DND-41 (cell line): ENCODE data around the gene COL4A2.

Source experiments
- ATAC-seq: fragments of 200-7000 bp; cut with Tn5 transposase; 3 replicates; pipeline ENCODE4 v1.9.1; 2021; ENCODE audit warnings: low read depth; ENCODE audit not compliant: insufficient read depth
- DNase-seq: peaks from one replicate; pipeline ENCODE4 v3.0.0-alpha.2; 2020
- H2AFZ ChIP-seq: 2 replicates; pipeline ENCODE4 v1.6.0; 2012; ENCODE audit warnings: low read depth, low read length
- H3K27ac ChIP-seq: 2 replicates; pipeline ENCODE4 v1.5.1; 2012; ENCODE audit warnings: low read length, inconsistent platforms
- H3K27me3 ChIP-seq: fragments of 200-600 bp; sonication (generic); 2 replicates; pipeline ENCODE4 v1.6.0; 2012; ENCODE audit warnings: low read length, mild to moderate bottlenecking, inconsistent platforms; ENCODE audit not compliant: insufficient read depth, poor library complexity
- H3K36me3 ChIP-seq: 2 replicates; pipeline ENCODE4 v1.5.1; 2012; ENCODE audit warnings: low read length, inconsistent platforms; ENCODE audit not compliant: insufficient read depth
- H3K4me1 ChIP-seq: 2 replicates; pipeline ENCODE4 v1.5.1; 2012; ENCODE audit warnings: mild to moderate bottlenecking, low read length; ENCODE audit not compliant: insufficient read depth
- H3K4me2 ChIP-seq: 2 replicates; pipeline ENCODE4 v1.6.0; 2012; ENCODE audit warnings: mild to moderate bottlenecking, moderate library complexity, low read length, inconsistent platforms; ENCODE audit not compliant: insufficient read depth
- H3K4me3 ChIP-seq, 2 experiments: fragments of 200-600 bp in 1 of 2; shearing (Covaris generic) in 1 of 2; 2 replicates each; pipeline ENCODE4 v1.5.1; 2012 to 2016; ENCODE audit warnings: inconsistent platforms in 2 of 2, low read length in 2 of 2, mild to moderate bottlenecking in 2 of 2, low read depth in 1 of 2, moderate library complexity in 1 of 2
- H3K79me2 ChIP-seq: 2 replicates; pipeline ENCODE4 v1.6.0; 2012; ENCODE audit warnings: low read length, inconsistent platforms; ENCODE audit not compliant: insufficient read depth
- H3K9ac ChIP-seq: 2 replicates; pipeline ENCODE4 v1.6.0; 2012; ENCODE audit warnings: low read depth, mild to moderate bottlenecking, inconsistent platforms, low read length, moderate library complexity
- H3K9me3 ChIP-seq: 2 replicates; pipeline ENCODE4 v1.5.1; 2012; ENCODE audit warnings: low read length, moderate library complexity, mild to moderate bottlenecking, inconsistent platforms; ENCODE audit not compliant: insufficient read depth, severe bottlenecking
- H4K20me1 ChIP-seq: 2 replicates; pipeline ENCODE4 v1.6.0; 2012; ENCODE audit warnings: low read length; ENCODE audit not compliant: insufficient read depth
- EZH2 ChIP-seq: IDR thresholded peaks from 3 replicates; pipeline ENCODE4 v1.6.1; 2012; ENCODE audit warnings: borderline replicate concordance, low read depth, mild to moderate bottlenecking, moderate library complexity, low read length, inconsistent platforms; ENCODE audit not compliant: severe bottlenecking
- TF ChIP-seq, protein P1 (sequence below): IDR thresholded peaks from 2 replicates; pipeline ENCODE4 v1.5.1; 2012; ENCODE audit warnings: borderline replicate concordance, low read length, moderate library complexity, mild to moderate bottlenecking; ENCODE audit not compliant: poor library complexity, severe bottlenecking; ENCODE audit errors: extremely low read depth

The COL4A2 gene

DNA sequence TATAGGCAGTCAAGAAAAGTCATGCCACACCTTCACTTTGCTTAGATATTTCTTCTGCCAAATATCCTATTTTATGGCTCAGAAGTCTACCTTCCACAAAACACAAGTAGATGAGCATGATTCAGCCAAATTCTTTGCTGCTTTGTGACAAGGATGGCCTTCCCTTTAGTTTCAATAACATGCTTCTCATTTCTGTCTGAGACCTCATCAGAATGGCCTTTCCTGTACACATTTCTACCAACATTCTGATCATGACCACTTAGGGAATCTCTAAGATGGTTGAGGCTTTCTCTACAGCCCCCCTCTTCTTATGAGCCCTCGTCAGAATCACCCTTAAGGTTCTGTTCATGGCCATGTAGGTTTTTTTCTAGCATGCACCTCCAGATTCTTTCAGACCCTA is 96.2 kb downstream of the COL4A2 start:
- Histone ChIP-seq H3K4me1 (no peaks in the 10 kb centered on the region), H3K4me2 (no peak overlapping the region), H3K27me3 (peaks cover 81% of the 10 kb centered on the region), H3K4me3 (no peak overlapping the region), H2AFZ (no peak overlapping the region), H3K27ac (no peak overlapping the region), H3K36me3 (no peaks in the 10 kb centered on the region), H4K20me1 (peaks cover 16% of the 10 kb centered on the region), H3K9ac (no peak overlapping the region), H3K79me2 (no peaks in the 10 kb centered on the region), H3K9me3 (no peaks in the 10 kb centered on the region)
- no peak for TF ChIP-seq EZH2
- TF ChIP-seq, protein P1, sequence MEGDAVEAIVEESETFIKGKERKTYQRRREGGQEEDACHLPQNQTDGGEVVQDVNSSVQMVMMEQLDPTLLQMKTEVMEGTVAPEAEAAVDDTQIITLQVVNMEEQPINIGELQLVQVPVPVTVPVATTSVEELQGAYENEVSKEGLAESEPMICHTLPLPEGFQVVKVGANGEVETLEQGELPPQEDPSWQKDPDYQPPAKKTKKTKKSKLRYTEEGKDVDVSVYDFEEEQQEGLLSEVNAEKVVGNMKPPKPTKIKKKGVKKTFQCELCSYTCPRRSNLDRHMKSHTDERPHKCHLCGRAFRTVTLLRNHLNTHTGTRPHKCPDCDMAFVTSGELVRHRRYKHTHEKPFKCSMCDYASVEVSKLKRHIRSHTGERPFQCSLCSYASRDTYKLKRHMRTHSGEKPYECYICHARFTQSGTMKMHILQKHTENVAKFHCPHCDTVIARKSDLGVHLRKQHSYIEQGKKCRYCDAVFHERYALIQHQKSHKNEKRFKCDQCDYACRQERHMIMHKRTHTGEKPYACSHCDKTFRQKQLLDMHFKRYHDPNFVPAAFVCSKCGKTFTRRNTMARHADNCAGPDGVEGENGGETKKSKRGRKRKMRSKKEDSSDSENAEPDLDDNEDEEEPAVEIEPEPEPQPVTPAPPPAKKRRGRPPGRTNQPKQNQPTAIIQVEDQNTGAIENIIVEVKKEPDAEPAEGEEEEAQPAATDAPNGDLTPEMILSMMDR: no peak
- ATAC-seq: no peak
- DNase-seq: no peak

DNA sequence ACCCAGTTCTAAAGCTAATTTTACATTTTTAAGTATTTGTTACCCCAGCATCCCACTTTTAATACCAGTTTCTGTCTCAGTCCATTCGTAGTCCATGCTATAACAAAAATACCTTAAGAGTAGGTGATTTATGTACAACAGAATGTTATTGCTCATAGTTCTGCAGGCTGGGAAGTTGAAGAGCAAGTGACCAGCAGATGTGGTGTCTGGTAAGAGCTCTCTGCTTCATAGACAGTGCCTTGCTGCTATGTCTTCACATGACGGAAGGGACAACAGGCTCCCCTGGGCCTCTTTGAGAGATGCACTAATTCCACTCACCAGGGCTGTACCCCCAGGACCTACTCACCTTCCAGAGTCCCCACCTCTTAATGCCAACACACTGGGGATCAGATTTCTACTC is 96.6 kb downstream of the COL4A2 start:
- Histone ChIP-seq H3K4me2 (no peak overlapping the region), H3K4me1 (no peaks in the 10 kb centered on the region), H2AFZ (no peak overlapping the region), H3K27me3 (peaks cover 77% of the 10 kb centered on the region), H3K9me3 (no peaks in the 10 kb centered on the region), H3K4me3 (no peak overlapping the region), H3K27ac (no peak overlapping the region), H3K79me2 (no peaks in the 10 kb centered on the region), H3K9ac (no peak overlapping the region), H4K20me1 (peaks cover 19% of the 10 kb centered on the region), H3K36me3 (no peaks in the 10 kb centered on the region)
- ATAC-seq (no peak), DNase-seq (no peak)
- TF ChIP-seq EZH2: no peak
- TF ChIP-seq, protein P1: no peak

DNA sequence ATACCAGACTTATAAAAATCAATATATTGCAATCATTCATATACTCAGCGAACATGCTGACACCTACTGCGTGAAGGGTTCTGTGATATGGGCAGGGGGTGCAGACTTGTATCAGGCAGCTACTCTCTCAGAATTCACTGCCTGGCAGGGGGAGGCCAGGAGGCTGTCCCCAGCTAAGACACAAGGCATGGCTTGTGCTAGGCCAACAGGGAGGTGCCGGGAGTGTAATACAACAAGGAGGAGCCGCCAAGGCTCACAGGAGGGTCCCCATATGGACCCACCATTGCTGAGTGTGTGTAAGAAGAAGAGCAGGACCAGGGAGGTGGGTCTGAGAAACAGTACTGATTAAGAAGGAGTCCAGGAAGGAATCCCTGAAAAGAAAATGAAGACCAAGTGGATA is 97.2 kb downstream of the COL4A2 start:
- Histone ChIP-seq H4K20me1 (peaks cover 19% of the 10 kb centered on the region), H3K4me2 (no peak overlapping the region), H3K9me3 (no peaks in the 10 kb centered on the region), H3K36me3 (no peaks in the 10 kb centered on the region), H3K9ac (no peak overlapping the region), H3K27me3 (peaks cover 76% of the 10 kb centered on the region), H3K4me3 (no peak overlapping the region), H2AFZ (no peak overlapping the region), H3K79me2 (no peaks in the 10 kb centered on the region), H3K4me1 (no peaks in the 10 kb centered on the region), H3K27ac (no peak overlapping the region)
- ATAC-seq (no peak), DNase-seq (no peak)
- TF ChIP-seq, protein P1: no peak
